Stimulated activated CD4-positive, alpha-beta T cell treated with anti-CD3 and anti-CD28 coated beads, Interleukin-12 subunit alpha, Interleukin-12 subunit beta, amount 100 ng/mL, for 48 hours (primary cell): ENCODE measurements around the gene RREB1.
A peak's percentile ranks its signal among the peaks of the same experiment; 100 is the strongest.

Experiments
- DNase-seq, 3 donors: peaks; one replicate each; pipeline ENCODE4 v3.0.0-alpha.2; 2020; ENCODE audit warnings: low read depth in 2 of 3, low spot score in 1 of 3

The RREB1 gene

GRCh38 chr6:7188492-7188891 lies 80.7 kb downstream of the RREB1 start:
- DNase-seq, result no peak

DNA sequence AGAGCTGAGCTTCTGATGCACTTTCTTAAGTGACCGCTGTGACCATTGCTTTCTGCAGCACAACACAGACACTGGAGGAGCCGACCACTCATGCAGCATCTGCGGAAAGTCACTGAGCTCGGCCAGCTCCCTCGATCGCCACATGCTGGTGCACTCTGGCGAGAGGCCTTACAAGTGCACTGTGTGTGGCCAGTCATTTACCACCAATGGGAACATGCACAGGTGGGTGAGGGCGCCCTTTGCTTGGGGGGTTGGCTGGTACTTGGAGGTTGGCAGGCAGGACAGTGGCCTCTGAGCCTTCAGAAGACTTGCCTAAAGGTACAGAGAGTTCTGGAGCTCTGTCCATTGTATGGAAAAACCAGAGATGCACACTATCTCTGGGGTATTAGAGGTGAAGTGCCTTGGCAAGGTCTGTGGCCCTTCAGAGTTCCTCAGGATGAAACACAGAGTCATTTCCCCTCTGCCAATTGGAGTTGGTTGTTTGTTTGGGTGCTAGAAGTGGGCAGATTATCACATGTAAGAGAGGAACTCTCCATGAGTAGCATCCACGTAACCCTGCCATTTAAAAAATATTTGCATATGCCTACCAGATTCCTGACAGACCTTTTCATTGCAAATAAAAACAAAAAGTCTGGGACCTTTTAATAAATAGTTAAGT lies 81.5 kb downstream of the RREB1 start:
- DNase-seq, result no peak

GRCh38 chr6:7190791-7191190 lies 83.0 kb downstream of the RREB1 start:
- DNase-seq, result no peak

- DNase-seq, result no peak
Observed at GRCh38 chr6:7193122-7193521, 85.4 kb downstream of the RREB1 start.

- no peak for DNase-seq
Observed at GRCh38 chr6:7194657-7195056, 86.9 kb downstream of the RREB1 start.

GRCh38 chr6:7195339-7196018 lies 87.7 kb downstream of the RREB1 start:
- DNase-seq, result no peak

- DNase-seq, result no peak
Observed at GRCh38 chr6:7196019-7196402, 88.2 kb downstream of the RREB1 start.

DNA sequence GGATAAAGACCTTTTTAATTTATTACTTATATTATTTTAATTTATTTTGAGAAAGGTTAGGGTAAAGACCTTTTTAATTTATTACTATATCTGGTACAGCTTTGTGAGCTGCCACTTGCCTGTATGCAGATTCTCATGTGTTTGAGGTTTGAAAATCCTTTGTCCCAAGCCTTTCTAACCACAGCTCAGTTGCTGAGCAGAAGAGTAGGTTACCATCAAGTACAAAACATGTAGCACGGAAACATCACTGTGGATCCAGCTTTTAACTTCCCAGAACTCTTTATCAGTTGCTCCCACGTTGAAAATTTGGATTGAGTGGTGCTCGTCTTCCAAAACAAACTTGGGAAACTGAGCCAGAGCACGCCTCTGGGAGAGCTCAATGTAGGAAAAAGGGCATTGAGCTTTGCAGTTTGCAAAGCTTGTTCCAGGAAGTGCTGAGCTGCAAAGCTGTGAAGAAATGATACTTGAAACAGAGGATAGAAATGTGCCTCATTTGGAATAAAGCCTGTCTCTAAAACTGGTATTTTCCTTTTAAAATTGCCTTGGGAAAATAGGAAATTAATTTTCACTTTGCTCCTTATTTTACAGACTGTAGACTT lies 89.0 kb downstream of the RREB1 start:
- no peak for DNase-seq

DNA sequence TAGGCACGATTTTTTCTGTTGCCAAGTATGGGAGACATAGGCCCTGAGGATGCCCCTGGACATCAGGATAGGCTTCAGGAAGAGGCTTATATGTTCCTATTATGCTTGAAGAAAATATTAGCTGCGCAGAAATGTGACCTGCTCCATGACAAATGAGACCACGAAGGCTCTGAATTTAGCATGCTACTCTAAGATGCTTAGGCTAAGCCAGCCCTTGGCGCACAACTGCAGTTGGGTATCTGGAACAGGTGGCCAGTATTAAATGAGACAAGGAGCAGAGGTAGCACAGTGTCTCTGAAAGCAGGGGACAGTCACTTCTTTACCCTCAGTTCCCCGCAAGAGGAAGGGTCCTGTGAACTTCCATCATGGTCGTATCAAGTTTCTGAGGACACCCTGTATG lies 90.0 kb downstream of the RREB1 start:
- no peak for DNase-seq

DNA sequence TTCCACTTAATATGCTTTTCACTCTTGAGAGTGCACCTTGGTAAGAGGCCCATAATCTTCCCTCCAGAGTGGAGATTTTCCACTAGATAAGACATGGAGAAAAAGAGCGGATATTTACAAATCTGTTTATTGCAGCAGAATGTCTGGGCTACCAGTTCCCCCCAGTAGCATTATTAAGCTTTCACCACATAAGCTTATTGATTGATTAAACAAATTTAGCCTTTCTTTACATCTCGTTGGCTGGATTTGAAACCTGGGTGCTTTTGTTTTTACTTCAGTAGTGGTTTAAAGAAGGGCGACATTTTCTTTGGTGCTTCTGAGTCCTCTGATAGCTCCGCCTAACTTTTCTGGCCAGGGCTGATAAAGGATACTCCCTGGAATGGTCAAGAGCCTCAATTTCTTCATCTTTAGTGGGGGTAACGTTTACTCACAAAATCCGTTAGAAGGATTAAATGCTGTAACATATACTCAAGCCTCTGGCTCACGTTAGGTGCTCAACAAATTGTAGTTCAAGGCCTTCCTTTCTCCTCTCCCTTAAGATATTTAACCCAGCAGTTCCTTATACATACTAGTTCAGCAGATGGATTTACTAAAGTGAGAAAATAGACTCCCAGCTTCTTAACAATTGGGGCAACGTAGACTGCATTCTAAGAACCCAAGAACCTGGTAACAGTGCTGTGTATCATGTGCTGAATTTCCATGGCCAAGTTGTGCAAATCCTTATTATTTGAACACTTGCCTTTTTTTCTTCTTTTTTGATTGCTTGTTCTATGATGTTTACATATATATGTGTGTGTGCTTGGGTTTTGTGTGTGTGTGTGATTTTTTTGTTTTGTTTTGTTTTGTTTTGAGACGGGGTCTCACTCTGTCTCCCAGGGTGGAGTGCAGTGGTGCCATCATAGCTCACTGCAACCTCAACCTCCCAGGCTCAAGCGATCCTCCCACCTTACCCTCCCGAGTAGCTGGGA lies 91.4 kb downstream of the RREB1 start:
- no peak for DNase-seq

DNA sequence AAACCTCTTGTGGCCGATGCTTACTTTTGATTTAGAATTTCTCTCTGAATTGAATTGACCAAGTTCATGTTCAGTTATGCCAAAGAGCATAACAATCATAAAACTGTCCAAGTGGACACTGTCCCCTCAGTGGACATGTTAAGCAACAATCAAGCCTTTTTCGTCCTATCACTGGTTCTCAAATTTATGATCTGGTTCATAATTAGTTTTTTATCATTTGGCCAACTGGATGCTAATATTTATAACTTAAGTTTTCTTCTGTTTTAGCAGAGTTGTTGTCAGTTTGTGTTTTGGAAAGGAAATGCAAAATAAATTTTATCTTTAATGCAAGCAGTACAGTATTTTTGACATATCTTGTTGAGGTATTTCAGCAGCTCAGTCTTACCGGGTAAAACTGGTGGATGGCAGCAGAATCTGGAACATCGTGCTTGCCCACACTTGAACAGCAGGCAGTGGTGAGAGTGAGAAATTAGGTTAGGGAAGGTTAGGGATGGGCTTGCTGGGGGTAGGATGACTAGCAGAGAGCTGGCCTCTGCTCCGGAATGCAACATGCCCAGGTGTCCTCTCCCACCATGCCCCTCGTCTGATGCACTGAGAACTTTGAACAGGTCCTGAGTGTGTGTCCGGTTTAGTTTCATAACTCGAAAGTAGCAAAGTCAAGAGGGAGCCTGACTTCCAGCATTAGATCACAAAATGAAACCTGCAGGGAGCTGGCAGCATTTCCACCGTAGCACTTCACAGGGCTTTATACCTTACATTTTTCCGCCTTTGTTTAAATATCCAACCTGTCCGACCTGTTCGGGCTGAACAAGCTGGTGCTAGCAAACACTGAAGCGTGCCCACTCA lies 93.1 kb downstream of the RREB1 start:
- DNase-seq, result no peak

DNA sequence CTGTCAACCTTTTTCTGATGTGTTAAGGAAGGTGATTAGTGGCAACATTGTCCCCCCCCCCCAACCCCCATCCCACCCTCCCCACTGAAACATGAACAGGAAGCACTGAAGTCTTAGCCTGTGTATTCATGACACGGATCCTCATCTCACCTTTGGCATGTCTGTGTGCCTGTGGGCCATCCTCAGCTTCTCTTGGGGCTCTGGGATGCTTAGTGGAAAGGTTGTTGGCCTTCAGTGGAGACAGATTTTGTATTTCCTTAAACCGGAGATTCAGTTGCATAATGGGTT lies 93.6 kb downstream of the RREB1 start:
- no peak for DNase-seq

DNA sequence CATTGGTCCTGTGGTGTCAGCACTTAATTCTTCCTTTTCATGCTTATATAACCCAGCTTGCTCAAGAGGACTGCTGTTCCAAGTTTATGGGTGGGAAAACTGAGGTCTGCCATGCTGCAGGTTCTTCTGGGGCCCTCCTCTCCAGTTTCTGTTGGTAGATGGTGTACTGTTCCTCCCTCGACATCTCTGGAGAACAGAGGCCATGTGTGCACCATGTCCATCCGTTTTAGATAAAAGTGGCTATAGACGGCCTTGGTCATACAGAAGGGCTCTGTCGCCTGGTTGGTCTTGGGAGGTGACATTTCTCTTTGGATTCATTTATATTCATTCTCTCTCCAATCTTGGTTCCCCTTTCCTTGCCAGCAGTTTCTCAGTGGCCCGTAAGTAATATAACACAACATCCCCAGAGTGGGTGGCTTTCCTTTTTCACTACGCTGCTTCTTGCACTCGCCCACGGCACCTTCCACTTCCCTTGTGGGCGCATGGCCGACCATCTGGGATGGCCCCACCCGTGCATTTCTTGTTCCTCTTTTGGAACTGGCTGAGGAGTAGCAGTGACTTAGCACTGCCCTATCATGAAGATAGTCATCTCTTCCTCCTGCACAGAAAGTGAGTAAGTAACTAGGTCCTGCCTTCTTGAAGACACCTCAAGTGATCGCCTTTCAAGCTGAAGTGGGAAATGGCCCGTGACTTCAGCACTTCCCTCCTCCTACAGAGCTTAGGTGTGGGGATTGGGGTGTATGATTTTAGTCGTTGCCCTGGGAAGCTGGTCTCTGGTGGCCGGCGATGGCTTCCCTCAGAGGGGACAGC lies 94.2 kb downstream of the RREB1 start:
- DNase-seq, result peak in 1 of 3 donors; percentile 16

DNA sequence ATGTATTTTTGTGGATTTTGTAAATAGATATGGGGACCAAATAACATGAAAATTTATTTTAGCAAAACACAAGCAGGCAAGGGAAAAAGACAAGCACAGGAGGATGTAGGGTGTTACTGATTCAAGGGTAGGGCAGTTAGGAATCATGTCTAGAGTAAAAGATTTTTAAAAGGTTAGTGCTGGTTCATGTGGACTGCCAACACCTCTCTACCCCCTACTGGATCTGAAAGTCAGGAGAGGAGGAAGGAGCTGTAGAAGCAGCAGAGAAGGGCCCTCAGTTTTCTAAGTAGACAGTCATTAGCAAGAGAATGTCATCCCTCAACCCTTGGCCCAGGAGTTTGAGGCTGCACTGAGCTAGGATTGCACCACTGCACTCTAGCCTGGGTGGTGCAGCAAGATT lies 95.2 kb downstream of the RREB1 start:
- DNase-seq, result no peak

DNA sequence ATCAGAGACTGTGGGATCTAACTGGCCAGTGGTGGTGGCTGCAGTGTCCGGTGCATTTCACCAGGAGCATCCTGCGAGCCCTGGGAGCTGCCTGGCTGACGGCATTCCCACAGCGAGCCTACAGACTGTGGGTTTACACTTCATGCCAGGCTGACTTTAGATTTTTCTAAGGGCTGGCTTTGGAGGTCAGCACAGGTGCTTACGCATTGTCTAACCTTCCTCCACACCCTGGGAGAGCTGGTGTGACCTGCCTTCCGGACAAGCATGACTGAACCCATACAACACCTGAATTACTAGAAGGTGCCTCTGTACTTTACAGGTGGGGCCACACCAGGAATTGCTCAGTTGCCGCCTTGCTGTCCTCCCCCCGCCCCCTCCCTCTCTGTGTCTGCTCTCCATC lies 96.2 kb downstream of the RREB1 start:
- no peak for DNase-seq

DNA sequence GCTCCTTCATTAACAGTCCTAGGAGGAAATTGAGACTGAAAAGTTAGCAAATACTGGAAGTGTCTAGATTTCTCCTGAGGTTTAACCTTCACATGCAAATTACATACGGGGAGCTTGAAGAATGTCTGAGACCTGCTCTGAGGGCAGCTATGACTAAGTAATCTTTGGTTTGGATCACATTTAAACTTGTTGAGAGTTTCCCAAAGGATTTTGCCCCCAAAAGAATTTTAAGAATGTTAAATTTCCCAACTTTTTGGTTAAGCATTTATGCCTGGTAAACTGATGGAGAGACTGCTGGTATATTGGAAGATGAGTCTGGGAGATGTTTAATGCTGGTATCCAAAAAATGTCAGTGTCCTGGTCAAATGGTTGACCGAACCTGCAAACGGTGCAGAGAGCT lies 97.0 kb downstream of the RREB1 start:
- no peak for DNase-seq

- DNase-seq, result no peak
Observed at GRCh38 chr6:7207720-7208119, 100.0 kb downstream of the RREB1 start.

DNA sequence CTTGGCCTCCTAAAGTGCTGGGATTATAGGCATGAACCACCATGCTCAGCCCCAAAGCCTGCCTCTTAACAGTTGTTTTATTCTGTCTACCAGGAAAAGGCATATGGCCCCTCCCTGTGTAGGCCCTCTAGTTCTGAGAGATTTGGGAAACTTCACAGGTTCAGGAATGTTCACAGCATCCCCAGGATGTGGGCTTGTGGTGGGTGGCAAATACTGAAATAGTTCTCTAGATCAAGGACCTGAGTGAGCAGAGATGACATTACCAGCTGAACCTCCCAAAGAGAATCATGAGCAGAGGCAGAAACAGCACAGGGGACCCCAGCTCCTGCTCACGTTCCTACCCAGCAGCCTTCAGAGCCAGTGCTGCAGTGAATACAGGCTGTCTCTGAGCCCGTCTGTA lies 105.7 kb downstream of the RREB1 start:
- no peak for DNase-seq

- no peak for DNase-seq
Observed at GRCh38 chr6:7214468-7214867, 106.7 kb downstream of the RREB1 start.

DNA sequence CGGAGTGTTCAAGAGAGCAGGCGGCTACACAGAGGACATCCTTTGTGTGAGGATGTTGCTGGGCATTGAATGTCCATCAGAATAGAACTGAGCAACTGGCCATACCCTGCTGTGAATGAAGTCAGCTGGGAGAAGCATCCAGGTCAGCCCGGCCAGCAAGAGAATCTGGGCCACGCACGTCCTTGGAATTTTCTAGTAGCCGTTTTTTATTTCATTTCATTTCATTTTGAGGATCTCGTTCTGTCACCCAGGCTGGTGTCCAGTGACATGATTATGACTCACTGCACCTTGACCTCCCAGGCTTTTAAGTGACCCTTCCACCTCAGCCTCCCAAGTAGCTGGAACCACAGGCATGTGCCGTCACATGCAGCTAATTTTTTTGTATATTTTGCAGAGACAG lies 107.4 kb downstream of the RREB1 start:
- DNase-seq, result no peak
